ENCODE results near the gene TRAM2. TPM values are rescaled to one million over a fixed set of nuclear protein-coding genes. Genes with fewer than 3 reads are reported as not detected.

TRAM2 gene
- total and polyA plus RNA-seq, 2 of the 13 experiments (the other 11 are each of a cell fraction or from before 2014, with no cell fraction given): 49.1 to 72.5 TPM

DNA sequence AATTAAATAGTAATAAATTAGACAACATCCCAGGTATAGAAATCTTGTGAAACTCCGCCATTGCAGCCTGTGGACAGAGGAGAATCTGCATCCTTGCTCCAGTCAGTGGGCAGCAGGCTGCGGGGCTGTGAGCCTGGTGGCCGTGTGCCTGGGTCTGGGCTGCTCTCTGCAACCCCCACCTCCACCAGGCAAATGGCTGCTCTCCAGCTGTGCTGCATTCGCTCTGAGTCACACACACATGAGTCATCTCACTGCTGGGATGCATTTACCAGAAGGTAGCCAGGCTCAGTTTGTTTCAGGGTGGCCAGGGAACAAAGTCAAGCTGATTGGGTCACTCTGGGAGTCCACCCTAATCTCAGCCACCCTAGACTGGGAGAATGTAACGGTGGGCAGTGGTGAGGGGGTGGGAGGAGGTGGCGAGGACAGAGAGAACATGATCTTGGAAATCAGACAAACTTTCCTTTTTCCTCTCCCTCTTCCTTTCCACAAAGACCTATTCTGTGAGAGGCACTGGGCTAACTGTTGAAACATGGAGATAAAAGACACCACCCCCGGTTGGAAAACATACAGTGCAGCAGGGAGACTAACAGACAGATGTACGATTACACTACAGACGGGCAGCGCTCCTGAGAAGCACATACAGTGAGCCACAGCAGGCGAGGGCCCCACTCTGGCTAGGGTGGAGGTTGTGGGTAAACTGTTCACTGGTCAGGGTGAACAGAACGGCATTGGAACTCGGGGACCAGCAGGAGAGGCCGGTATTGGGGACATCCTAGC, 59.2 kb downstream of the TRAM2 start (continued):
- TF ChIP-seq DPF2 (CRISPR knock-in tag; IDR thresholded peaks at IDR 0.05; ENCODE audit: borderline replicate concordance, low read depth) (peak; percentile 71), ZFP1 (CRISPR knock-in tag; IDR thresholded peaks at IDR 0.05) (no peak), FOXK1 (CRISPR knock-in tag; IDR thresholded peaks at IDR 0.05; ENCODE audit: borderline replicate concordance, low read depth) (no peak), ZNF552 (CRISPR knock-in tag; IDR thresholded peaks at IDR 0.05; ENCODE audit: borderline replicate concordance) (no peak), JUN (CRISPR knock-in tag; IDR thresholded peaks at IDR 0.05) (peak; percentile 98), ELF3 (CRISPR knock-in tag; IDR thresholded peaks at IDR 0.05) (peak; percentile 41; the same call in 1 of the 2 replicates), ZSCAN21 (CRISPR knock-in tag; IDR thresholded peaks at IDR 0.05; ENCODE audit: borderline replicate concordance) (no peak; the same call in 1 of the 2 replicates), ZNF891 (CRISPR knock-in tag; IDR thresholded peaks at IDR 0.05) (no peak), ZIK1 (CRISPR knock-in tag; IDR thresholded peaks at IDR 0.05; ENCODE audit: borderline replicate concordance, low read depth) (no peak), TEF (CRISPR knock-in tag; IDR thresholded peaks at IDR 0.05) (no peak), ZNF12 (CRISPR knock-in tag; IDR thresholded peaks at IDR 0.05) (peak; percentile 88), ZNF407 (CRISPR knock-in tag; IDR thresholded peaks at IDR 0.05; ENCODE audit: not compliant biosample characterization) (peak; percentile 54), NR2F2 (IDR thresholded peaks at IDR 0.05; ENCODE audit: borderline replicate concordance, low read depth) (no peak), ZNF496 (CRISPR knock-in tag; IDR thresholded peaks at IDR 0.05; ENCODE audit: insufficient replicate concordance) (no peak), ZNF501 (CRISPR knock-in tag; IDR thresholded peaks at IDR 0.05) (peak; percentile 60), ZBTB1 (CRISPR knock-in tag; IDR thresholded peaks at IDR 0.05; ENCODE audit: borderline replicate concordance) (no peak), ZNF530 (CRISPR knock-in tag; IDR thresholded peaks at IDR 0.05; ENCODE audit: low read depth) (no peak), ZNF230 (CRISPR knock-in tag; IDR thresholded peaks at IDR 0.05) (no peak)
- TF ChIP-seq, protein P1, sequence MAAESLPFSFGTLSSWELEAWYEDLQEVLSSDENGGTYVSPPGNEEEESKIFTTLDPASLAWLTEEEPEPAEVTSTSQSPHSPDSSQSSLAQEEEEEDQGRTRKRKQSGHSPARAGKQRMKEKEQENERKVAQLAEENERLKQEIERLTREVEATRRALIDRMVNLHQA (CRISPR knock-in tag; IDR thresholded peaks at IDR 0.05): no peak
- TF ChIP-seq, protein P2, sequence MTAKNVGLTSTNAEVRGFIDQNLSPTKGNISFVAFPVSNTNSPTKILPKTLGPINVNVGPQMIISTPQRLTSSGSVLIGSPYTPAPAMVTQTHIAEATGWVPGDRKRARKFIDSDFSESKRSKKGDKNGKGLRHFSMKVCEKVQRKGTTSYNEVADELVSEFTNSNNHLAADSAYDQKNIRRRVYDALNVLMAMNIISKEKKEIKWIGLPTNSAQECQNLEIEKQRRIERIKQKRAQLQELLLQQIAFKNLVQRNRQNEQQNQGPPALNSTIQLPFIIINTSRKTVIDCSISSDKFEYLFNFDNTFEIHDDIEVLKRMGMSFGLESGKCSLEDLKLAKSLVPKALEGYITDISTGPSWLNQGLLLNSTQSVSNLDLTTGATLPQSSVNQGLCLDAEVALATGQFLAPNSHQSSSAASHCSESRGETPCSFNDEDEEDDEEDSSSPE (CRISPR knock-in tag; IDR thresholded peaks at IDR 0.05): no peak

All from HepG2 (cell line).